WTC11 (cell line): ENCODE results near the gene RITA1.

ENCODE experiments used
- CTCF ChIP-seq: fragments of 200-600 bp; IDR thresholded peaks from 2 replicates; pipeline ENCODE4 v1.8.0; 2022; ENCODE audit warnings: antibody characterized with exemption
- USF1 ChIP-seq: sonication (generic); formaldehyde crosslinking; IDR thresholded peaks from 2 replicates; pipeline ENCODE4 v1.8.0; 2022; ENCODE audit warnings: mild to moderate bottlenecking, missing genetic modification reagents
- TF ChIP-seq, protein P1 (sequence below): fragments of 250-450 bp; sonication (Bioruptor Pico); IDR thresholded peaks from 2 replicates; pipeline ENCODE4 v1.9.0; 2021; ENCODE audit warnings: moderate library complexity, mild to moderate bottlenecking, inconsistent platforms, borderline replicate concordance

GRCh38 chr12:113183030-113183589 lies 2.4 kb upstream of the RITA1 start:
- no peak for TF ChIP-seq USF1 (CRISPR knock-in tag)
- no peak for TF ChIP-seq CTCF
- TF ChIP-seq, protein P1, sequence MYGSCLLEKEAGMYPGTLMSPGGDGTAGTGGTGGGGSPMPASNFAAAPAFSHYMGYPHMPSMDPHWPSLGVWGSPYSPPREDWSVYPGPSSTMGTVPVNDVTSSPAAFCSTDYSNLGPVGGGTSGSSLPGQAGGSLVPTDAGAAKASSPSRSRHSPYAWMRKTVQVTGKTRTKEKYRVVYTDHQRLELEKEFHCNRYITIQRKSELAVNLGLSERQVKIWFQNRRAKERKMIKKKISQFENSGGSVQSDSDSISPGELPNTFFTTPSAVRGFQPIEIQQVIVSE (CRISPR knock-in tag) = no peak
